ENCODE measurements around the gene IL17D. TPM values are rescaled to one million over a fixed set of nuclear protein-coding genes. Genes with fewer than 3 reads are reported as not detected.
"Not testable (repeated sequence)": the region's sequence is repeated elsewhere in the genome, so short reads cannot be mapped to it uniquely, and the experiment has no call there.

Gene IL17D
- total RNA-seq: 1 to 10 TPM; 1.0 to 1.2 TPM

DNA sequence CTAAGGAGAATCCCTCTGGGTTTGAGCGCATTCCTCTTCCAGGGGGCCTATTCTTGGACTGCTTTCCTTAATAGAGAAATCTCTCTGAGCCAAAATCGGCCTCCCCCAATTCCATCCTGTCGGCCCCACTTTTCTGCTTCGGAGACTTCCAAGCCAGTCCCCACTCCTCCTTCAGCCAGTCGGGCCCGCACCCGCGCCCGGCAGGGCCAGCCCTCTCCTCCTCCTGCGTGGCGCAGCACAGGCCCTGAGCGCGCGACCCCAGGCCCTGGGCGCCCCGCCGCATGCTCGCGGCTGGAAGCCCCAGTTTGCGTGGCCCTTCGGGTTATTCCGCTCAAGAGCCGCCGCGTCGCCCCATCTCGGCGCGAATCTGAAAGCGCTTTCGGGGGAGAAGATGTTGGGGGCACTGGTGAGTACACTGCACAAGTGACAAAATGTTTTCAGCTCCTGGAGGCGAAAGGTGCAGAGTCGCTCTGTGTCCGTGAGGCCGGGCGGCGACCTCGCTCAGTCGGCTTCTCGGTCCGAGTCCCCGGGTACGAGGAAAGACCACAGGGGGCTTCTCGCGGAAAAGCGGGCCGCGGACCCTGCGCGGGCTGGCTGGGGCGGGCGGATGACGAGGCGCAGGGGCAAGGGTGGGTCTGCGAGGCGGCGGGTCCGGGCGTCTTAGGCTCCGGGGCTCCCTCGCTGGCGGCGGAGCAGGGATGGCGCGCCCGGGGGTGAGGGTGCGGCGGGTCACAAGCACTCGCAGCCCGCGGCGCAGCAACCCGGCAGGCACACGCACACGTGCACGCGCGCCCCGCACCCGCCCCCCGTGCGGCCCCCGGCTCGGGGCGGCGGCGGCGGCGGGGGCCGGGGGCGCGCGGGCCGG lies at the start of gene IL17D:
IL17D (plus strand) TSS at position 785 of the 865 bp plus-strand sequence. CDS start 303 bp downstream, outside the sequence.
- POLR2A ChIA-PET: interaction anchor here (1.4 kb wide), 1 partner anchor 177 kb away, joined by 3 read pairs; the partner anchor contains the start of gene CRYL1
- CTCF ChIA-PET: interaction anchor here (0.8 to 1.8 kb wide), 5 partner anchors 9 to 207 kb away, joined by 3 to 4 read pairs (median 3); no protein-coding TSS in a partner anchor

GRCh38 chr13:20654156-20654555 lies 49.3 kb upstream of the IL17D start:
- ChIA-PET POLR2A (interaction anchor here (0.5 kb wide), 1 partner anchor 237 kb away, joined by 3 read pairs; no protein-coding TSS in a partner anchor), CTCF (no interaction called here)

- CTCF ChIA-PET: no interaction called here
- POLR2A ChIA-PET: no interaction called here
Observed at GRCh38 chr13:20658451-20659040, 45.0 kb upstream of the IL17D start.

DNA sequence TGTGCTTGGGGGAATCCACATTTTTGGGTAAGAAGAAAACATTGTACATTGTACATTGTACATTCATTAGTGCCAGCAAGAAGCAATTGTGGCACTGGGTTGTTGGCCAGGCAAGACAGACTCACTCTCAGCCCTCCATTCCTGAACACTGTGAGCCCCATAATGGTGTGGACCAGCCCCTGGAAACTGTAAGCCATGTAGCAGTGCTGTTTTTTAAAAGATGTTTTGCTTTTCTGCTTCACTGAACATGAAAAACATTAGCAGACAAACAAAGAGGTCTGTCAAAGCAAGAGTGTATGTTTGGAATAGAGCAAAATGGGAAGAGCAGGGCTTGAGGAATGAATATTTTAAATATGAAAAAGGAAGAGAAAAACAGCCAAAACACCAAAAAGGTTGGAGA lies 39.1 kb upstream of the IL17D start:
- CTCF ChIA-PET: no interaction called here
- POLR2A ChIA-PET: no interaction called here

- CTCF ChIA-PET: no interaction called here
- POLR2A ChIA-PET: no interaction called here
Observed at GRCh38 chr13:20666948-20667347, 36.6 kb upstream of the IL17D start.

DNA sequence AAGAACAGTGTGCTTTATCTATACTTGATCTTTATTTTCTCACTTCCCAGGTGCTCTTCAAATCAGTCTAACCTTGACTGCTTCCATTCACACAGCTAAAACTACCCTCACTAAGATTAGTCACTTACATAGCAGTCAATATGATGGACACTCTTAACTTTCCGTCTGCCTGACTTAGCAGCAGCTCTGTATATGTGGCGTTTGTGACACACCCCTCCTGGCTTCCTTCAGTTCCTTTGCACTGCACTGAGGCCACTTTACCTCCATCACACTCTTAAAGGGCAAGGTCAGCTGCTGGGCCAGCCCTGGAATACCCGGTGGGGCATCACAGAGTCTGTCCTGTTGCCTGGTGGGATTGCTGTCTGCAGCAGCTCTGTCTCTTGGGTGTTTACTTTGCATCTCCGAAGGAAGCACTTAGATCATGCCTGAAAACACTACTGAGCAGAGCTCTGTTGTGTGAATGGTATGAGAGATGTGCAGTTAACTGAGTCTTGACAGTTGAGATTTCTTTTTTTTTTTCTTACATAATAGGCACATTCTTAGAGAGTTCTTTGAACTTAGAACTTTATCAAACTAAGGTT lies 35.6 kb upstream of the IL17D start:
- ChIA-PET CTCF (no interaction called here), POLR2A (no interaction called here)

GRCh38 chr13:20669162-20669561 lies 34.3 kb upstream of the IL17D start:
- POLR2A ChIA-PET: no interaction called here
- CTCF ChIA-PET: no interaction called here

- ChIA-PET POLR2A (no interaction called here), CTCF (no interaction called here)
Observed at GRCh38 chr13:20671789-20672188, 31.7 kb upstream of the IL17D start.

- ChIA-PET POLR2A (no interaction called here), CTCF (no interaction called here)
Observed at GRCh38 chr13:20672772-20673171, 30.7 kb upstream of the IL17D start.

GRCh38 chr13:20673715-20674114 lies 29.8 kb upstream of the IL17D start:
- POLR2A ChIA-PET: no interaction called here
- CTCF ChIA-PET: no interaction called here

GRCh38 chr13:20676213-20676612 lies 27.3 kb upstream of the IL17D start:
- ChIA-PET POLR2A (no interaction called here), CTCF (no interaction called here)

DNA sequence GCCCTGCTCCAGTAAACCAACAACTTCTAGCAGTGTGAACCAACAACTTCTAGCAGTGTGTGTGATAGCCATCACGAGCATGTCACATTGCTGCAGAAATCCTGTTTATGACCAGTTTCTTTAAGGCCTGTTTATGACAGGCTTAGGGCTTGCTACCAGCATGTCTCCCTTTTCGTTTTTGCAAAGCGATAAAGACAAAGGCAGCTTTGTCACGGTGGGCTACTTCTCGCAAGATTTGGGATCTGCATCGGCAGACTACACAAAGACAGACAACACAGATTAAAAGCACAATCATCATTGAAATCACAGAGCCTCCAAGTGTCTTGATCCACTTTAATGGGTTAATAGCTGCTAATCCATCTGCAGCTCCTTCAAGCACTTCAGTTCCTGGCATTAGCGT lies 24.9 kb upstream of the IL17D start:
- CTCF ChIA-PET, POLR2A ChIA-PET: not testable (repeated sequence)

GRCh38 chr13:20679879-20680278 lies 23.6 kb upstream of the IL17D start:
- POLR2A ChIA-PET: no interaction called here
- CTCF ChIA-PET: interaction anchor here (1.0 kb wide), 1 partner anchor 32 kb away, joined by 3 read pairs; no protein-coding TSS in a partner anchor

DNA sequence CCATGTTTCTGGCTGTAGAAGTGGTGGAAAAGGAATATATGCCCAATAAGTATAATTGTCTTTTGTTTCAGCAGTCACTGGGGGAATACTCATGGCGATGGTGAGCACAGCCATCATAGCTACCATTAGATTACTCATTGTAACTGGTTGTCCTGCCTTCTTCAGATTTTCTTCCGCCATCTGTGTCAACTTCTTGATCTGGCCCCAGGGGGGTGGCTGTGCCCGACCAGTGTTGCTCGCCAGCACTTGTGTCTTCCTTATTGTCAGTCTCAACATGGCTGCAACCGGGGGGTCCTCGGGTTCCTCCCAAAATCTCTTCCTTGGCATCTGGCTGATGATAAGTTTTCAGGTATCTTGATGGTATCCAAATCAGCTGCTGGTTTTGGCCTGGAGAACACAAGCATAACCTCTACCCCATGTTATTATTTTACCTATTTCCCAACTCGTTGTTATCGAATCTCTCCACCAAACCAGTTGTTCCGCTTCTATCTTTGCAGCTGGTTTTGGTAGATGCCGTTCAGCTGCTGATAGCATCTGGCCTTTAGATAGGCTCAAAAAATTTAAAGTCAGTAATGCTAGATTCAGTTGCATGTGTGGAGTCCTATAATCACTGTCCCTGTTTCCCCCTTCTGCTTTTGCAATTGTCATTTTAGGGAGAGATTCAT lies 23.0 kb upstream of the IL17D start:
- ChIA-PET CTCF (interaction anchor here (1.0 kb wide), 1 partner anchor 32 kb away, joined by 3 read pairs; no protein-coding TSS in a partner anchor), POLR2A (no interaction called here)

DNA sequence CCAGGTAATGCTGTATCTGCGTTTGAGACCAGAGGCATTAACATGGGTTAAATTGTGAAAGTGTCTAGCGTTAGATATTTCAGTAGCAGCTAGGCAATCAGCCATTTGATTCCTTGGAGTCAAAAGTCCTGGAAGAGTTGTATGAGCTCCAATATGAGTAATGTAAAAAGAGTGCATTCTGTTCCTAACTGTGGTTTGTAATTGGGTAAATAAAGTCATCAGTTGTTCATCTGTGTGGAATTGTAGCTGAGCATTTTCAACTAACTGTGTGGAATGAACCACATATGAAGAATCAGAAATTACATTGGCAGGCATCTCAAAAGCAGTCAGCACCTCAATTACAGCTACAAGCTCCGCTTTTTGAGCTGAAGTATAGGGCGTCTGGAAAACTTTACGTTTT lies 22.0 kb upstream of the IL17D start:
- POLR2A ChIA-PET, CTCF ChIA-PET: not testable (repeated sequence)

DNA sequence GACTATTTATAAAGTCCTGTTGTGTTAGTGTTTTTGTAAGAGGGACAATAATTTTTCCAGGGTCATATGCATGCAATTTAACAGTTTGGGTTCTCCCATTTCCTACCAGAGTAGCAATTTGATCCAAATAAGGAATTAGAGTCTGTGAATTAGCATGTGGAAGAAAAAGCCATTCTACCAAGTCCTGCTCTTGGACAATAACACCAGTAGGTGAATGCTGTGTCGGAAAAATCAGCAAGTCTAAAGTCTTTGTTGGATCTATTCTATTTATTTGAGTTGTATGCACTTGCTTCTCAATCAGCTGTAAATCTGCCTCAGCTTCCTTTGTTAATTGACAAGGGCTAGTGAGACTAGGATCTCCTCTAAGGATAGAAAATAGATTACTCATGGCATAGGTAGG lies 21.4 kb upstream of the IL17D start:
- CTCF ChIA-PET: interaction anchor here (0.6 kb wide), 1 partner anchor 1167 kb away, joined by 3 read pairs; no protein-coding TSS in a partner anchor
- POLR2A ChIA-PET: no interaction called here

- POLR2A ChIA-PET: no interaction called here
- CTCF ChIA-PET: no interaction called here
Observed at GRCh38 chr13:20684041-20684440, 19.5 kb upstream of the IL17D start.

DNA sequence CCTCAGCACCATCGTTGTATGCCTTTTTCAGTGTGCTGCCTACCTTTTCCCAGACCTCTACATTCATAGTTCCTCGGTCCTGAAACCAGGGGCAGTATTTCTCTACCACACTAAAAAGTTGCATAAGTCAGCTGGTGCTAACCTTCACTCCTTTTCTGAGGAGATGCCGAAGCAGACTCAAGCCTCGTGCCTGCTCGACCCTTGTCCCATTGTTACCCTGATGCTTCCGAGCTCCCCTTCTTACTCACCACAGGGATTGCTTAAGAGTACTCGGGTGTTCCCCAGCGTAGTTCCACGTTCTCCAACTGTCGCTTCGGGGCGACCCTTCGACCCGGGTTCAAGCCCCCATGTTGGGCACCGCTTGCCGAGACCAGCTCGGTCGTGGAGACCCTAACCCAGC lies 19.0 kb upstream of the IL17D start:
- CTCF ChIA-PET: no interaction called here
- POLR2A ChIA-PET: no interaction called here

GRCh38 chr13:20685092-20685491 lies 18.4 kb upstream of the IL17D start:
- CTCF ChIA-PET: no interaction called here

DNA sequence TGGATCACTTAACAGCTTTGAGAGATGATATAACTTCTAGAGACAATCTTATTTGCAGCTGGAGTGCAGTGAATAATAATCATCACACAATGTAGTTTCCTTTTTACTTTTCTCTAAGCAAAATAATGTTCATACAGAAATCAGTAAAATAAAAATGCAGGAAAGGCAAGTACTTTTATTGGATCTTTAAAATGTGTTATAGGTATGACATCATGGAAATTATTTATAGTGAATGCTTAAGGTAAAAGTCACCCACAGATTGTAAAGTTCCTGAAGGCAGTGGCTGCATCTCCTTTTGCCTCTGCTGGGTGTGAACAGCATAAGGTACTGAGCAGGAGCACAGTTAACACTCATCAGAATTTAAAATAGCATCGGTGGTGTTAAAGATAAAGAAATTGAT lies 17.3 kb upstream of the IL17D start:
- ChIA-PET POLR2A (no interaction called here), CTCF (no interaction called here)

More at GRCh38 chr13:20685092-20685491, 18.4 kb upstream of the IL17D start:
- POLR2A ChIA-PET: no interaction called here

Data from activated CD8-positive, alpha-beta memory T cell treated with anti-CD3 and anti-CD28 coated beads for 36 hours (primary cell).